GM15510 (cell line): ENCODE measurements around the gene BTBD9.

Source experiments
- POLR2A ChIP-seq: IDR thresholded peaks from 3 replicates; pipeline ENCODE4 v1.6.1; 2011; ENCODE audit warnings: borderline replicate concordance; ENCODE audit not compliant: insufficient read length; ENCODE audit errors: extremely low read depth

BTBD9 gene

GRCh38 chr6:38588631-38589366 lies 50.9 kb downstream of the BTBD9 start:
- no peak for TF ChIP-seq POLR2A

- TF ChIP-seq POLR2A: no peak
These were observed 51.9 kb downstream of the BTBD9 start for GRCh38 chr6:38587766-38588362.

GRCh38 chr6:38586992-38587391 lies 52.7 kb downstream of the BTBD9 start:
- TF ChIP-seq POLR2A: no peak

DNA sequence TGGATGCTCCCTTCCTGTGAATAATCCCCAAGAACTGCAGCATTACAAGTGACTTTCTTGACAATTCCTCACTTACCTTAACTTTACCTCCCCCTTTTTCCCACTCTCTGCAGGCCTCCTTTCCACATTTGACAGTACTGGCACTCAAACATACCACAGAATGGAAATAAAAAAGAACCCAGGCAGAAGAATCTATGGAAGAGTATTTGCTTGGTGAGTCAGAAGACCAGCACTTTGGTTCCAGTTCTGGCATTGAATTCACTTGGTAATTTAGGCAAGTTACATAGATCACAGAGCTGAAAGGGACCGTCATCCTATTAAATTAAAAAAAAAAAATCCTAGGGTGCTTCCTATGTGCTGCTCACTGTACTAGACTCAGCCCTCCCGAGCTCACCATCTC lies 55.0 kb downstream of the BTBD9 start:
- TF ChIP-seq POLR2A: no peak

- TF ChIP-seq POLR2A: no peak
These were observed 56.2 kb downstream of the BTBD9 start for GRCh38 chr6:38583523-38583922.

- no peak for TF ChIP-seq POLR2A
These were observed 59.7 kb downstream of the BTBD9 start for GRCh38 chr6:38580030-38580429.

GRCh38 chr6:38579010-38579628 lies 60.6 kb downstream of the BTBD9 start:
- TF ChIP-seq POLR2A: no peak

DNA sequence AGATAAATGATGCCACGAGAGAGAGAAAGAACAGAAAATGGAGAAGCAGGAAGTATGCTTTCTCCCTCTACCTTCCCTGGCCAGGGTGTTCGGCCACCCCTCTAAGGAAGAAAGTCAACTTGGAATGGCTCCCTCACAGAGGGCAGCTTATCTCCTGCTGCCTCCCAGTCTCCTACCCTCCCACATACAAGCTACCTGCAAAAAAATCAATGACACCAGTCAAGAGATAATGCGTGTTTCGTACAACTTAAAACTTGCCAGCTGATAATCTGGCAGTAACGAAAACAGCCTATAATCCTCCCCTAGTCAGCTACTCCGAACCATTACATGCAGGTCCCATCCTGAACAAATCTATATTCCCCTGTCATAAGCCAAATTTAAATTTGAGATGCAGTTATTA lies 61.7 kb downstream of the BTBD9 start:
- TF ChIP-seq POLR2A: no peak

- no peak for TF ChIP-seq POLR2A
These were observed 62.2 kb downstream of the BTBD9 start for GRCh38 chr6:38577492-38577891.

- no peak for TF ChIP-seq POLR2A
These were observed 65.8 kb downstream of the BTBD9 start for GRCh38 chr6:38573801-38574395.

DNA sequence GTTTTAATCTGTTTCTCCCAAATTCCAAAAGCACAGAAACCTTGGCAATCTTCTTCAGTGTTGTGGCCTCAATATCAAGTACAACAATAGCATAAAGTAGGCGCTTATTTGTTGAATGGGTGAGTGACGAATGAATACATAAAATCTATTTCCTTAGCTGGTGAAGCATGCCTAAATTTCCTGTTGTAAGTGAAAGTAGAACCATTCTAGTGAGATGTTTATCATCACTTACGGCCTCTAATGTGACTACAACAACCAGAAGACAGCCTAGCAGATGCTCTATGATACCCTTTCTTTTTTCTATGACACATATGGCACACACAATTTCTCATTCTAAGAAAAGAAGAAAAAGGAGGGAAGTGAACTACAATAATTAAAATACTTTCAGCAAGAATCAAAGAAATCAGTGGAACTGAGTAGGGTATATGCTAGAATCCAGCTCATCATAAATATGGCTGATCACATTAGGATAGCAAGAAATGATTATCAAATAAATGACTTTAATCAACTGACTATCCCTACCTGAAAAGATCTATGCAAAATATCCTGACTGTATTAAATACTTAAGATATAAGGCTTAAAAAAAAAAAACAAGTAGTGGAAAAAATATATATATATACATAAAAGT lies 67.4 kb downstream of the BTBD9 start:
- no peak for TF ChIP-seq POLR2A

DNA sequence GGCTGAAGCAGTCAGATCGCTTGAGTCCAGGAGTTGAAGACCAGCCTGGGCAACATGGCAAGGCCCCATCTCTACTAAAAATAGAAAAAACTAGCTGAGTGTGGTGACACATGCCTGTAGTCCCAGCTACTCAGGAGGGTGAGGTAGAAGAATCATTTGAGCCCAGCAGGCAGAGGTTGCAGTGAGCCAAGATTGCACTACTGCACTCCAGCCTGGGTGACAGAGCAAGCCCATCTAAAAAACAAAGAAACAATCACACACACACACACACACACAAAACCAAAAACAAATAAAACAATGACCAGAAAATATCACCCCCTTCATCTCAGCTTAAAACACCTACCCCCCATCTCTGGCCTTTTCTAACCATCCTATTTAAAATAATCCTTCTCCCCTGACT lies 68.0 kb downstream of the BTBD9 start:
- no peak for TF ChIP-seq POLR2A

DNA sequence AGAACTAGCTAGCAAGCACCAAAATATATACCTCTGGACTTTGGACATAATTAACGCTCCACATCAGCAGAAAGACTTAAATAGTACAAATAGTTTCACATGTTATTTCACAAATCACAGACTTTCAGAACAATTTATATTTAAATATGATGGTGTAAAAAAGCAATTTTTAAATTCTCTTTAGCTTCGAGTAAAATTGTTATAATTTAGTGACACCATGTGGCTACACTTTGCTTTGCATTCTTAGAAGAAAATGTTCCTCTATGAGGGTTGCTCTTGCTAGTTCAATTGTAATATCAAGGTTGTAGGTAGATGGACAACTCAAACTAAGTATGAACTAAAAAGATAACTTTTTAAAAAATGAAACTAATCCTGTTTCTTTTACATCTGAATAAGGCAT lies 69.0 kb downstream of the BTBD9 start:
- no peak for TF ChIP-seq POLR2A

GRCh38 chr6:38567436-38567835 lies 72.3 kb downstream of the BTBD9 start:
- no peak for TF ChIP-seq POLR2A
